ENCODE results near the gene ZNF516. TPM values are rescaled to one million over a fixed set of nuclear protein-coding genes. Genes with fewer than 3 reads are reported as not detected.

The ZNF516 gene
- total and polyA plus RNA-seq, 2 of the 4 experiments (the other 2 are of a cell fraction): 7.9 to 16.9 TPM

GRCh38 chr18:76376225-76376624 lies 118.8 kb downstream of the ZNF516 start:
- WGBS, 2 experiments (ENCODE audit: extremely low coverage in 2 of 2, insufficient read length in 1 of 2): no CpG with 5 or more reads among the region's 2 CpGs
- H2BK15ac ChIP-seq (ENCODE audit: low read depth, low read length): no peak overlapping the region
- no peak overlapping the region for H4K91ac ChIP-seq (ENCODE audit: insufficient read depth, low read depth, low read length)
- no peak overlapping the region for H2AK9ac ChIP-seq (replicated peaks; ENCODE audit: low read depth, low read length, poor library complexity)
- peak; percentile 85 for TF ChIP-seq NFE2L2 (IDR thresholded peaks at IDR 0.05; ENCODE audit: low read depth, low read length)
- no peak for TF ChIP-seq SMC3 (IDR thresholded peaks at IDR 0.05; ENCODE audit: low read depth, low read length)
- peak; percentile 85 for TF ChIP-seq MAFK (IDR thresholded peaks at IDR 0.05; ENCODE audit: low read depth, low read length)
- H3K14ac ChIP-seq (replicated peaks; ENCODE audit: low read depth, low read length): no peak overlapping the region
- no peaks in the 10 kb centered on the region for H3K9me3 ChIP-seq (ENCODE audit: control insufficient read depth, insufficient read depth, low read length)
- H3K9ac ChIP-seq (ENCODE audit: low read depth, low read length): no peak overlapping the region
- H3K18ac ChIP-seq (ENCODE audit: low read depth, low read length): no peak overlapping the region
- ChIA-PET POLR2A (ENCODE audit: unreplicated experiment) (no interaction called here), CTCF (no interaction called here)
- H4K8ac ChIP-seq (ENCODE audit: low read depth in 2 of 2, low read length in 2 of 2): no peak overlapping the region
- no peaks in the 10 kb centered on the region for H3K27me3 ChIP-seq (ENCODE audit: control insufficient read depth, insufficient read depth, low read length)
- H3K4me2 ChIP-seq (ENCODE audit: low read depth, low read length): peak overlapping the region; percentile 14; the same call in 1 of the 2 replicates
- H2BK5ac ChIP-seq (ENCODE audit: low read depth, low read length, poor library complexity, severe bottlenecking): no peak overlapping the region
- H4K20me1 ChIP-seq (ENCODE audit: insufficient read depth, low read length): peaks cover 42% of the 10 kb centered on the region
- H2AFZ ChIP-seq (replicated peaks; ENCODE audit: low read length, poor library complexity): no peak overlapping the region
- H3K36me3 ChIP-seq (ENCODE audit: control insufficient read depth, insufficient read depth, low read length): peaks cover 32% of the 10 kb centered on the region; the same call in 1 of the 2 replicates
- no peak overlapping the region for H3K4me3 ChIP-seq (ENCODE audit: insufficient read depth, low read depth, low read length)
- ATAC-seq (ENCODE audit: low read depth) (peak; percentile 57; the same call in 1 of the 2 replicates), DNase-seq (peak; percentile 54)
- 0 out of 2 replicates have a peak overlapping the region, but pooled peaks have one; percentile 1 for H3K4ac ChIP-seq (ENCODE audit: low read depth, low read length)
- intact Hi-C loops (cut with micrococcal nuclease) (no loop called here), dilution Hi-C loops (cut with HindIII; ENCODE audit: low sequenced_read_pairs, unreplicated experiment) (no loop called here), in situ Hi-C loops (cut with MboI; ENCODE audit: low sequenced_read_pairs) (no loop called here)
- H3K79me1 ChIP-seq (ENCODE audit: low read depth in 1 of 2, low read length in 2 of 2): peaks cover 27 to 52% of the 10 kb centered on the region in 2 experiments
- H2BK20ac ChIP-seq (ENCODE audit: low read depth, low read length): no peak overlapping the region
- peaks cover 15% of the 10 kb centered on the region for H3K4me1 ChIP-seq (ENCODE audit: control insufficient read depth, insufficient read depth, low read length)
- H2BK120ac ChIP-seq (ENCODE audit: low read depth, low read length): no peak overlapping the region
- H4K5ac ChIP-seq (ENCODE audit: low read depth, low read length): no peak overlapping the region
- H3K23ac ChIP-seq (ENCODE audit: low read depth, low read length): no peak overlapping the region
- H3K27ac ChIP-seq (ENCODE audit: insufficient read depth, low read length): no peak overlapping the region
- no TSS peak for BruUV-seq (replicated peaks)
- peaks cover 15% of the 10 kb centered on the region for H3K9me1 ChIP-seq (ENCODE audit: insufficient read depth, low read length)
- no peak overlapping the region for H2AK5ac ChIP-seq (ENCODE audit: low read depth, low read length)
- no peak overlapping the region for H3K56ac ChIP-seq (ENCODE audit: extremely low read depth, insufficient read depth, low read length)
